GM12892 (cell line): ENCODE data around the gene PRSS50.

Experiments used
- POLR2A ChIP-seq: IDR thresholded peaks from 2 replicates; pipeline ENCODE4 v1.6.1; 2011; ENCODE audit warnings: low read depth, low read length, control low read depth
- POLR2AphosphoS5 ChIP-seq: IDR thresholded peaks from 2 replicates; pipeline ENCODE4 v1.6.1; 2011; ENCODE audit warnings: low read depth, low read length, control low read depth
- TAF1 ChIP-seq: IDR thresholded peaks from 2 replicates; pipeline ENCODE4 v1.6.1; 2011; ENCODE audit warnings: low read depth, mild to moderate bottlenecking, control low read depth, low read length, borderline replicate concordance

DNA sequence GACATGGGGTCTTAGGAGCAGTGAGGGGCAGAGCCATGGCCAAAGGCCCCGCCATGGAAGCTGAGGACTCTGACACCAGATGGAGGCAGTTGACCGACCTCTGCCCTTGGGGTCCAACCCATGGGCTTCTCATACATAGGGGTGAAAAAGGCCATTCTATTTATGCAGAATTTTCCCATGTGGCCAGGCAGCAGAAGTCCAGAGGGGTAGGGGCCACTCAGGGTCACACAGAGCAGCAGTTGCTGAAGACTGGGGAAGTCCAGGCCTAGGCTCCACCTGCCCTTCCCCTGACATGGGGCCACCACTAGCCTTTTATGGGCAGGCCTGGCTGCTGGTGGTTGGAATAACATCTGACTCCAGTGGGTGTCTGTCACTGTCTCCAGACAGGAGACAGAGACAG is 6.4 kb downstream of the PRSS50 start:
- TF ChIP-seq POLR2AphosphoS5 = no peak
- TF ChIP-seq POLR2A = no peak
- TF ChIP-seq TAF1 = no peak
